GM12878 (cell line): ENCODE results near the gene HS6ST3. TPM values are rescaled to one million over a fixed set of nuclear protein-coding genes. Genes with fewer than 3 reads are reported as not detected.

Experiments used
- ATAC-seq: fragments of 200-7000 bp; cut with Tn5 transposase; 3 replicates; pipeline ENCODE4 v1.9.1; 2020; ENCODE audit warnings: mild to moderate bottlenecking, moderate library complexity
- BruUV-seq: library from RNA; stranded (reverse); fragments of 400-500 nt; replicated peaks from 2 replicates; lab custom pipeline; 2021; lab: Mats Ljungman, UMichigan
- CTCF ChIA-PET: fragments of 300-600 bp; sonication (Branson Sonifier 250); formaldehyde crosslinking; extraction: SDS; loops from one replicate; lab custom pipeline; 2021; ENCODE audit warnings: inconsistent platforms; lab: Yijun Ruan, JAX
- POLR2A ChIA-PET: fragments of 350-600 bp; formaldehyde crosslinking; extraction: SDS; loops from one replicate; lab custom pipeline; 2021; ENCODE audit warnings: inconsistent platforms; lab: Charles Lee
- RAD21 ChIA-PET: fragments of 300-600 bp; sonication (Branson Sonifier 250); formaldehyde crosslinking; loops from one replicate; lab custom pipeline; 2023; ENCODE audit warnings: antibody characterized with exemption; ENCODE audit not compliant: unreplicated experiment; lab: Charles Lee
- SMC1A ChIA-PET: fragments of 300-600 bp; sonication (Branson Sonifier 250); formaldehyde crosslinking; loops from one replicate; lab custom pipeline; 2023; ENCODE audit not compliant: unreplicated experiment, uncharacterized antibody; lab: Charles Lee
- DNase-seq: peaks from one replicate; pipeline ENCODE4 v3.0.0-alpha.2; 2011; ENCODE audit warnings: low read depth, low spot score
- FAIRE-seq: peaks from 3 replicates; lab custom pipeline; 2011; peaks lifted over from hg19 to GRCh38; lab: Jason Lieb, UNC
- H2AFZ ChIP-seq: 2 replicates; pipeline ENCODE4 v1.6.0; 2011; ENCODE audit warnings: low read depth, low read length, control low read depth; ENCODE audit not compliant: control insufficient read depth
- H3K27ac ChIP-seq: 2 replicates; pipeline ENCODE4 v1.5.1; 2011; ENCODE audit warnings: control low read depth; ENCODE audit not compliant: control insufficient read depth, insufficient read depth
- H3K27me3 ChIP-seq, 2 experiments: replicated peaks in 1 of 2; 2 replicates each; pipeline versions ENCODE4 v1.6.0 to v1.6.1; 2011; ENCODE audit warnings: low read length in 1 of 2; ENCODE audit not compliant: control insufficient read depth in 2 of 2, insufficient read depth in 2 of 2
- H3K36me3 ChIP-seq, 2 experiments: 2 replicates each; pipeline ENCODE4 v1.5.1; 2011; ENCODE audit warnings: low read length in 1 of 2; ENCODE audit not compliant: control insufficient read depth in 2 of 2, insufficient read depth in 2 of 2
- H3K4me1 ChIP-seq: 2 replicates; pipeline ENCODE4 v1.6.1; 2011; ENCODE audit warnings: mild to moderate bottlenecking, low read length, moderate library complexity, mixed read lengths; ENCODE audit not compliant: control insufficient read depth, insufficient read depth
- H3K4me2 ChIP-seq: 2 replicates; pipeline ENCODE4 v1.6.0; 2011; ENCODE audit warnings: control low read depth; ENCODE audit not compliant: control insufficient read depth, insufficient read depth
- H3K4me3 ChIP-seq: fragments of 200-600 bp; sonication (generic); 2 replicates; pipeline ENCODE4 v1.5.1; 2016
- H3K79me2 ChIP-seq: 2 replicates; pipeline ENCODE4 v1.6.0; 2011; ENCODE audit warnings: low read length; ENCODE audit not compliant: control insufficient read depth, insufficient read depth
- H3K9ac ChIP-seq: 2 replicates; pipeline ENCODE4 v1.8.0; 2011; ENCODE audit warnings: low read length, control low read depth, mixed read lengths; ENCODE audit not compliant: control insufficient read depth, insufficient read depth
- H3K9me3 ChIP-seq: replicated peaks from 3 replicates; pipeline ENCODE4 v1.5.1; 2011; ENCODE audit warnings: mild to moderate bottlenecking, low read length; ENCODE audit not compliant: control insufficient read depth, insufficient read depth
- H4K20me1 ChIP-seq: 2 replicates; pipeline ENCODE4 v1.6.0; 2011; ENCODE audit not compliant: control insufficient read depth, insufficient read depth
- BCL11A ChIP-seq: IDR thresholded peaks from 2 replicates; pipeline ENCODE4 v1.6.1; 2011; ENCODE audit warnings: low read depth, low read length
- DPF2 ChIP-seq: fragments of 450-650 bp; IDR thresholded peaks from 2 replicates; pipeline ENCODE4 v1.6.1; 2017; ENCODE audit warnings: mild to moderate bottlenecking
- IRF4 ChIP-seq: IDR thresholded peaks from 2 replicates; pipeline ENCODE4 v1.6.1; 2011; ENCODE audit warnings: low read depth, low read length
- PAX8 ChIP-seq: fragments of 450-650 bp; IDR thresholded peaks from 2 replicates; pipeline ENCODE4 v1.6.1; 2017; ENCODE audit warnings: mild to moderate bottlenecking, moderate library complexity
- PML ChIP-seq: IDR thresholded peaks from 2 replicates; pipeline ENCODE4 v1.6.1; 2012; ENCODE audit warnings: low read length, inconsistent platforms
- POU2F2 ChIP-seq: IDR thresholded peaks from 3 replicates; pipeline ENCODE4 v1.6.1; 2011; ENCODE audit warnings: low read depth, mild to moderate bottlenecking, low read length, borderline replicate concordance
- TAF1 ChIP-seq: IDR thresholded peaks from 2 replicates; pipeline ENCODE4 v1.6.1; 2011; ENCODE audit warnings: mild to moderate bottlenecking, low read depth, low read length, borderline replicate concordance
- TARDBP ChIP-seq: IDR thresholded peaks from 2 replicates; pipeline ENCODE4 v1.6.1; 2016; ENCODE audit warnings: borderline replicate concordance
- ZBED1 ChIP-seq: IDR thresholded peaks from 2 replicates; pipeline ENCODE4 v1.6.1; 2016; ENCODE audit warnings: borderline replicate concordance
- ZNF24 ChIP-seq: fragments of 450-650 bp; IDR thresholded peaks from 2 replicates; pipeline ENCODE4 v1.6.1; 2017; ENCODE audit warnings: antibody characterized with exemption, mild to moderate bottlenecking
- ZNF384 ChIP-seq: IDR thresholded peaks from 2 replicates; pipeline ENCODE4 v1.6.1; 2012; ENCODE audit warnings: low read depth, mild to moderate bottlenecking, low read length, improper control_type of control experiment, borderline replicate concordance
- ZZZ3 ChIP-seq: IDR thresholded peaks from 2 replicates; pipeline ENCODE4 v1.6.1; 2011; ENCODE audit warnings: low read depth; ENCODE audit not compliant: control insufficient read depth, insufficient read length
- WGBS: methylation state at CpG from one replicate; pipeline ENCODE4 v1.1.6; 2016; ENCODE audit warnings: low lambda C conversion rate; ENCODE audit not compliant: insufficient replicate concordance, insufficient coverage; ENCODE audit errors: missing lambda C conversion rate; 5-methylcytosine and 5-hydroxymethylcytosine counted together
- in situ Hi-C: fragments of 300-500 bp; cut with MboI; formaldehyde crosslinking; loops from 9 replicates; pipeline ENCODE4 v1.14.3; 2018; ENCODE audit warnings: mixed read lengths
- intact Hi-C: fragments of 100-400 bp; cut with micrococcal nuclease; formaldehyde crosslinking; loops from one replicate; pipeline ENCODE4 v1.14.2; 2022; ENCODE audit not compliant: unreplicated experiment
- polyA plus RNA-seq, 11 experiments: library from polyadenylated mRNA; depleted of rRNA in 4 of 11; unstranded in 6 of 11; stranded (reverse) in 5 of 11; fragments of >200 nt; fragmentation: Nextera tagmentation in 4 of 11; fragmentation: Illumina TruSeq in 1 of 11; extraction: Ambion mirVana in 4 of 11; extraction: Trizol in 1 of 11; gene quantifications; 1 replicate in 1 of 11; 2 replicates in 10 of 11; pipeline versions ENCODE4 v1.2.1 to v1.2.3, GENCODE V29; 2011 to 2016; ENCODE audit warnings: inconsistent platforms in 2 of 11, missing spikeins in 2 of 11, low read depth in 1 of 11
- total RNA-seq, 4 experiments: library from RNA; depleted of rRNA in 3 of 4; stranded (reverse); fragments of >200 nt in 3 of 4; fragmentation: Illumina TruSeq in 1 of 4; extraction: Trizol in 1 of 4; gene quantifications; 2 replicates each; pipeline versions ENCODE4 v1.2.1 to v1.2.3, GENCODE V29; 2013 to 2021
- TF ChIP-seq, protein P1 (sequence below): fragments of 150-350 bp; IDR thresholded peaks from 2 replicates; pipeline ENCODE4 v1.6.1; 2016; ENCODE audit warnings: low read depth, low read length
- TF ChIP-seq, protein P2 (sequence below): fragments of 450-650 bp; IDR thresholded peaks from 2 replicates; pipeline ENCODE4 v1.6.1; 2016; ENCODE audit warnings: mild to moderate bottlenecking
- TF ChIP-seq, protein P3 (sequence below): fragments of 450-650 bp; IDR thresholded peaks from 2 replicates; pipeline ENCODE4 v1.6.1; 2018; ENCODE audit warnings: mild to moderate bottlenecking, low read depth, moderate library complexity; ENCODE audit not compliant: partially characterized antibody
- TF ChIP-seq, protein P4 (sequence below): fragments of 450-650 bp; IDR thresholded peaks from 2 replicates; pipeline ENCODE4 v1.6.1; 2017; ENCODE audit warnings: low read depth, mild to moderate bottlenecking, moderate library complexity

Gene HS6ST3
- total and polyA plus RNA-seq, 10 of the 15 experiments (the other 5 are each of a cell fraction or from before 2014, with no cell fraction given), result under 0.01 to 2.9 TPM; not detected in 8

DNA sequence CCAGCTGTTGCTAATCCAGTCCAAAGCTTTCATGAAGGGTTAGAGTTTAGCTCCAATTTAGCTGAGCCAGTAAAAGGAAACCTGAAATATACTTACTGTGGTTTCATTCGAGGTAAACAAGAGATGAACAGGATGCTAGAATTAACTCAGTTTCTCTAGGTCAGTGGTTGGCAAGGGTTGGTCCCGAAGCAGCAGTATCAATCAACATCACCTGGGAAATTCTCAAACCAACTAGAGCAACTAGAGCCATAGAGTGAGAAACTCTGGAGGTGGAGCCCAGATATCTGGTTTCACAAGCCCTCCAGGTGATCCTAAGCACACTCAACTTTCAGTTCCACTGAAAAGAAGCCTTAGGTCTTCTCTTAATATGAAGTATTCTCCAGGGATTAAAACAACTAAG is 527.6 kb downstream of the HS6ST3 start:
- ATAC-seq (no peak), FAIRE-seq (no peak), DNase-seq (no peak)
- Histone ChIP-seq H3K36me3 (no peaks in the 10 kb centered on the region), H3K4me1 (no peaks in the 10 kb centered on the region), H3K79me2 (no peaks in the 10 kb centered on the region), H3K4me3 (no peak overlapping the region), H3K9ac (no peak overlapping the region), H3K27me3 (no peaks in the 10 kb centered on the region), H3K9me3 (no peaks in the 10 kb centered on the region), H4K20me1 (no peaks in the 10 kb centered on the region), H3K4me2 (no peak overlapping the region), H2AFZ (no peak overlapping the region), H3K27ac (no peak overlapping the region)
- intact Hi-C loops, result no loop called here
- POLR2A ChIA-PET, result no interaction called here
- RAD21 ChIA-PET, result no interaction called here
- CTCF ChIA-PET, result no interaction called here
- no TSS peak for BruUV-seq
- in situ Hi-C loops, result no loop called here
- 0% methylated on average over 2 of the region's 2 CpGs for WGBS
- SMC1A ChIA-PET, result no interaction called here
- TF ChIP-seq IRF4 (no peak), PML (no peak), ZNF24 (no peak), ZNF384 (no peak), ZBED1 (no peak), ZZZ3 (no peak), TARDBP (no peak), DPF2 (no peak), BCL11A (no peak), TAF1 (no peak), POU2F2 (no peak), PAX8 (no peak)
- TF ChIP-seq, protein P1, sequence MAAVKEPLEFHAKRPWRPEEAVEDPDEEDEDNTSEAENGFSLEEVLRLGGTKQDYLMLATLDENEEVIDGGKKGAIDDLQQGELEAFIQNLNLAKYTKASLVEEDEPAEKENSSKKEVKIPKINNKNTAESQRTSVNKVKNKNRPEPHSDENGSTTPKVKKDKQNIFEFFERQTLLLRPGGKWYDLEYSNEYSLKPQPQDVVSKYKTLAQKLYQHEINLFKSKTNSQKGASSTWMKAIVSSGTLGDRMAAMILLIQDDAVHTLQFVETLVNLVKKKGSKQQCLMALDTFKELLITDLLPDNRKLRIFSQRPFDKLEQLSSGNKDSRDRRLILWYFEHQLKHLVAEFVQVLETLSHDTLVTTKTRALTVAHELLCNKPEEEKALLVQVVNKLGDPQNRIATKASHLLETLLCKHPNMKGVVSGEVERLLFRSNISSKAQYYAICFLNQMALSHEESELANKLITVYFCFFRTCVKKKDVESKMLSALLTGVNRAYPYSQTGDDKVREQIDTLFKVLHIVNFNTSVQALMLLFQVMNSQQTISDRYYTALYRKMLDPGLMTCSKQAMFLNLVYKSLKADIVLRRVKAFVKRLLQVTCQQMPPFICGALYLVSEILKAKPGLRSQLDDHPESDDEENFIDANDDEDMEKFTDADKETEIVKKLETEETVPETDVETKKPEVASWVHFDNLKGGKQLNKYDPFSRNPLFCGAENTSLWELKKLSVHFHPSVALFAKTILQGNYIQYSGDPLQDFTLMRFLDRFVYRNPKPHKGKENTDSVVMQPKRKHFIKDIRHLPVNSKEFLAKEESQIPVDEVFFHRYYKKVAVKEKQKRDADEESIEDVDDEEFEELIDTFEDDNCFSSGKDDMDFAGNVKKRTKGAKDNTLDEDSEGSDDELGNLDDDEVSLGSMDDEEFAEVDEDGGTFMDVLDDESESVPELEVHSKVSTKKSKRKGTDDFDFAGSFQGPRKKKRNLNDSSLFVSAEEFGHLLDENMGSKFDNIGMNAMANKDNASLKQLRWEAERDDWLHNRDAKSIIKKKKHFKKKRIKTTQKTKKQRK, result no peak
- TF ChIP-seq, protein P2, sequence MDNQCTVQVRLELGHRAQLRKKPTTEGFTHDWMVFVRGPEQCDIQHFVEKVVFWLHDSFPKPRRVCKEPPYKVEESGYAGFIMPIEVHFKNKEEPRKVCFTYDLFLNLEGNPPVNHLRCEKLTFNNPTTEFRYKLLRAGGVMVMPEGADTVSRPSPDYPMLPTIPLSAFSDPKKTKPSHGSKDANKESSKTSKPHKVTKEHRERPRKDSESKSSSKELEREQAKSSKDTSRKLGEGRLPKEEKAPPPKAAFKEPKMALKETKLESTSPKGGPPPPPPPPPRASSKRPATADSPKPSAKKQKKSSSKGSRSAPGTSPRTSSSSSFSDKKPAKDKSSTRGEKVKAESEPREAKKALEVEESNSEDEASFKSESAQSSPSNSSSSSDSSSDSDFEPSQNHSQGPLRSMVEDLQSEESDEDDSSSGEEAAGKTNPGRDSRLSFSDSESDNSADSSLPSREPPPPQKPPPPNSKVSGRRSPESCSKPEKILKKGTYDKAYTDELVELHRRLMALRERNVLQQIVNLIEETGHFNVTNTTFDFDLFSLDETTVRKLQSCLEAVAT, result no peak
- TF ChIP-seq, protein P3, sequence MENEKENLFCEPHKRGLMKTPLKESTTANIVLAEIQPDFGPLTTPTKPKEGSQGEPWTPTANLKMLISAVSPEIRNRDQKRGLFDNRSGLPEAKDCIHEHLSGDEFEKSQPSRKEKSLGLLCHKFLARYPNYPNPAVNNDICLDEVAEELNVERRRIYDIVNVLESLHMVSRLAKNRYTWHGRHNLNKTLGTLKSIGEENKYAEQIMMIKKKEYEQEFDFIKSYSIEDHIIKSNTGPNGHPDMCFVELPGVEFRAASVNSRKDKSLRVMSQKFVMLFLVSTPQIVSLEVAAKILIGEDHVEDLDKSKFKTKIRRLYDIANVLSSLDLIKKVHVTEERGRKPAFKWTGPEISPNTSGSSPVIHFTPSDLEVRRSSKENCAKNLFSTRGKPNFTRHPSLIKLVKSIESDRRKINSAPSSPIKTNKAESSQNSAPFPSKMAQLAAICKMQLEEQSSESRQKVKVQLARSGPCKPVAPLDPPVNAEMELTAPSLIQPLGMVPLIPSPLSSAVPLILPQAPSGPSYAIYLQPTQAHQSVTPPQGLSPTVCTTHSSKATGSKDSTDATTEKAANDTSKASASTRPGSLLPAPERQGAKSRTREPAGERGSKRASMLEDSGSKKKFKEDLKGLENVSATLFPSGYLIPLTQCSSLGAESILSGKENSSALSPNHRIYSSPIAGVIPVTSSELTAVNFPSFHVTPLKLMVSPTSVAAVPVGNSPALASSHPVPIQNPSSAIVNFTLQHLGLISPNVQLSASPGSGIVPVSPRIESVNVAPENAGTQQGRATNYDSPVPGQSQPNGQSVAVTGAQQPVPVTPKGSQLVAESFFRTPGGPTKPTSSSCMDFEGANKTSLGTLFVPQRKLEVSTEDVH, result no peak
- TF ChIP-seq, protein P4, sequence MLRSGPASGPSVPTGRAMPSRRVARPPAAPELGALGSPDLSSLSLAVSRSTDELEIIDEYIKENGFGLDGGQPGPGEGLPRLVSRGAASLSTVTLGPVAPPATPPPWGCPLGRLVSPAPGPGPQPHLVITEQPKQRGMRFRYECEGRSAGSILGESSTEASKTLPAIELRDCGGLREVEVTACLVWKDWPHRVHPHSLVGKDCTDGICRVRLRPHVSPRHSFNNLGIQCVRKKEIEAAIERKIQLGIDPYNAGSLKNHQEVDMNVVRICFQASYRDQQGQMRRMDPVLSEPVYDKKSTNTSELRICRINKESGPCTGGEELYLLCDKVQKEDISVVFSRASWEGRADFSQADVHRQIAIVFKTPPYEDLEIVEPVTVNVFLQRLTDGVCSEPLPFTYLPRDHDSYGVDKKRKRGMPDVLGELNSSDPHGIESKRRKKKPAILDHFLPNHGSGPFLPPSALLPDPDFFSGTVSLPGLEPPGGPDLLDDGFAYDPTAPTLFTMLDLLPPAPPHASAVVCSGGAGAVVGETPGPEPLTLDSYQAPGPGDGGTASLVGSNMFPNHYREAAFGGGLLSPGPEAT, result no peak
